Activated CD8-positive, alpha-beta T cell treated with anti-CD3 and anti-CD28 coated beads for 36 hours (primary cell): Measurements from ENCODE around the gene TJP3. TPM values are rescaled to one million over a fixed set of nuclear protein-coding genes. Genes with fewer than 3 reads are reported as not detected.
"Not testable (repeated sequence)": the region's sequence is repeated elsewhere in the genome, so short reads cannot be mapped to it uniquely, and the experiment has no call there.

Experiments
- ATAC-seq: fragments of 200-7000 bp; cut with Tn5 transposase; one replicate; pipeline ENCODE4 v1.10.0; 2021; ENCODE audit warnings: mild to moderate bottlenecking, moderate library complexity
- CTCF ChIA-PET: fragments of 350-600 bp; sonication (Branson Sonifier 250); formaldehyde crosslinking; loops from one replicate; lab custom pipeline; 2021; ENCODE audit warnings: antibody characterized with exemption; lab: Charles Lee
- POLR2A ChIA-PET: fragments of 350-600 bp; sonication (Branson Sonifier 250); formaldehyde crosslinking; loops from one replicate; lab custom pipeline; 2021; ENCODE audit warnings: antibody characterized with exemption; lab: Charles Lee
- DNase-seq: peaks from one replicate; pipeline ENCODE4 v3.0.0-alpha.2; 2020
- H3K27ac Mint-ChIP-seq: one replicate; pipeline ENCODE4 v1.8.0; 2021; ENCODE audit warnings: mild to moderate bottlenecking, mixed read lengths
- H3K27me3 Mint-ChIP-seq: one replicate; pipeline ENCODE4 v1.8.0; 2021; ENCODE audit warnings: mixed read lengths
- H3K36me3 Mint-ChIP-seq: one replicate; pipeline ENCODE4 v1.8.0; 2021; ENCODE audit warnings: low read depth, mixed read lengths
- H3K4me1 Mint-ChIP-seq: one replicate; pipeline ENCODE4 v1.8.0; 2021; ENCODE audit warnings: low read depth, mixed read lengths
- H3K4me3 Mint-ChIP-seq: one replicate; pipeline ENCODE4 v1.8.0; 2021; ENCODE audit warnings: mild to moderate bottlenecking, moderate library complexity, mixed read lengths
- H3K9me3 Mint-ChIP-seq: one replicate; pipeline ENCODE4 v1.8.0; 2021; ENCODE audit warnings: mixed read lengths
- CTCF ChIP-seq: fragments of 200-600 bp; IDR thresholded peaks from one replicate; pipeline ENCODE4 v1.8.0; 2022; ENCODE audit warnings: antibody characterized with exemption, mild to moderate bottlenecking
- intact Hi-C: fragments of 100-400 bp; cut with micrococcal nuclease; formaldehyde crosslinking; loops from one replicate; pipeline ENCODE4 v1.10.0; 2022
- total RNA-seq, 2 experiments: library from RNA; stranded (reverse); gene quantifications; one replicate each; pipeline ENCODE4 v1.2.3, GENCODE V29; 2021

TJP3 gene
- total RNA-seq, 2 experiments from 2014 or later: 0.69 to 2.4 TPM

GRCh38 chr19:3661284-3662238 lies 46.6 kb upstream of the TJP3 start:
- Mint-ChIP-seq H3K4me3 (no peak overlapping the region), H3K27ac (no peak overlapping the region), H3K36me3 (peaks cover 31% of the 10 kb centered on the region), H3K4me1 (peaks cover 3% of the 10 kb centered on the region), H3K27me3 (no peaks in the 10 kb centered on the region), H3K9me3 (no peaks in the 10 kb centered on the region)
- DNase-seq (no peak), ATAC-seq (no peak)
- ChIA-PET POLR2A (interaction anchor here (0.7 to 1.3 kb wide), 3 partner anchors 9 to 208 kb away, joined by 3 to 4 read pairs (median 3); no protein-coding TSS in a partner anchor), CTCF (interaction anchor here (0.7 to 1.3 kb wide), 7 partner anchors 29 to 160 kb away, joined by 3 to 4 read pairs (median 3); partner anchors contain the start of genes GIPC3 and PIP5K1C)
- no peak for TF ChIP-seq CTCF
- intact Hi-C loops: no loop called here

- no peak for ATAC-seq
- Mint-ChIP-seq H3K4me3 (no peak overlapping the region), H3K9me3 (no peaks in the 10 kb centered on the region), H3K27ac (no peak overlapping the region), H3K36me3 (peaks cover 21% of the 10 kb centered on the region), H3K27me3 (no peaks in the 10 kb centered on the region), H3K4me1 (peaks cover 12% of the 10 kb centered on the region)
- DNase-seq: no peak
- CTCF ChIA-PET: no interaction called here
- POLR2A ChIA-PET: no interaction called here
- TF ChIP-seq CTCF: no peak
- intact Hi-C loops: no loop called here
Measured at GRCh38 chr19:3663838-3664237, 44.3 kb upstream of the TJP3 start.

GRCh38 chr19:3664879-3665642 lies 43.1 kb upstream of the TJP3 start:
- Mint-ChIP-seq H3K4me1 (peaks cover 19% of the 10 kb centered on the region), H3K27ac (no peak overlapping the region), H3K36me3 (peaks cover 21% of the 10 kb centered on the region), H3K4me3 (no peak overlapping the region), H3K9me3 (no peaks in the 10 kb centered on the region), H3K27me3 (no peaks in the 10 kb centered on the region)
- ATAC-seq (no peak), DNase-seq (no peak)
- TF ChIP-seq CTCF: no peak
- ChIA-PET POLR2A (no interaction called here), CTCF (interaction anchor here (0.6 to 2.5 kb wide), 6 partner anchors 8 to 41 kb away, joined by 3 to 18 read pairs (median 4); partner anchors contain the start of gene PIP5K1C)
- intact Hi-C loops: no loop called here

- peak; percentile 87 for TF ChIP-seq CTCF
- no peaks in the 10 kb centered on the region for H3K9me3 Mint-ChIP-seq
- ChIA-PET POLR2A (interaction anchor here (0.8 to 1.6 kb wide), 3 partner anchors 34 to 48 kb away, joined by 3 to 4 read pairs (median 3); partner anchors contain the start of genes CACTIN and PIP5K1C), CTCF (interaction anchor here (0.6 to 3.3 kb wide), 14 partner anchors 8 to 58 kb away, joined by 3 to 32 read pairs (median 4); partner anchors contain the start of gene PIP5K1C)
- H3K4me3 Mint-ChIP-seq: no peak overlapping the region
- H3K4me1 Mint-ChIP-seq: peaks cover 25% of the 10 kb centered on the region
- DNase-seq (peak; percentile 80), ATAC-seq (peak; percentile 87)
- H3K36me3 Mint-ChIP-seq: peaks cover 17% of the 10 kb centered on the region
- H3K27ac Mint-ChIP-seq: no peak overlapping the region
- no peaks in the 10 kb centered on the region for H3K27me3 Mint-ChIP-seq
- intact Hi-C loops: loop anchor here (2.0 kb wide), 1 partner anchor 39 kb away; no protein-coding TSS in a partner anchor
Measured at GRCh38 chr19:3665681-3666544, 42.3 kb upstream of the TJP3 start.

GRCh38 chr19:3666545-3666856 lies 41.7 kb upstream of the TJP3 start:
- H3K4me3 Mint-ChIP-seq, H3K27me3 Mint-ChIP-seq, DNase-seq, H3K9me3 Mint-ChIP-seq, H3K27ac Mint-ChIP-seq, ATAC-seq: not testable (repeated sequence)
- Mint-ChIP-seq H3K36me3 (peaks cover 12% of the 10 kb centered on the region), H3K4me1 (peaks cover 30% of the 10 kb centered on the region)
- CTCF ChIA-PET: interaction anchor here (0.7 to 3.3 kb wide), 11 partner anchors 8 to 59 kb away, joined by 3 to 32 read pairs (median 4); partner anchors contain the start of gene PIP5K1C
- POLR2A ChIA-PET: interaction anchor here (0.8 to 1.6 kb wide), 3 partner anchors 33 to 48 kb away, joined by 3 to 4 read pairs (median 3); partner anchors contain the start of genes CACTIN and PIP5K1C
- intact Hi-C loops: loop anchor here (2.0 kb wide), 1 partner anchor 38 kb away; no protein-coding TSS in a partner anchor
